ENCODE measurements around the gene MAOA.

Gene MAOA

GRCh38 chrX:43679778-43680177, 23.7 kb downstream of the MAOA start:
- Histone ChIP-seq H4K20me1 (ENCODE audit: insufficient read depth, low read length, poor library complexity, severe bottlenecking) (no peaks in the 10 kb centered on the region), H3K9me3 (ENCODE audit: insufficient read depth, low read depth, low read length) (no peaks in the 10 kb centered on the region), H3K4me3 (ENCODE audit: low read length, poor library complexity, severe bottlenecking) (no peak overlapping the region), H3F3A (ENCODE audit: low read depth) (no peaks in the 10 kb centered on the region), H3K79me2 (ENCODE audit: insufficient read depth, low read length) (no peaks in the 10 kb centered on the region), H3K4me2 (ENCODE audit: low read depth, low read length, poor library complexity, severe bottlenecking) (no peak overlapping the region), H2AFZ (ENCODE audit: low read length) (no peak overlapping the region), H3K4me1 (ENCODE audit: insufficient read depth, low read length, poor library complexity, severe bottlenecking) (no peaks in the 10 kb centered on the region), H3K9ac (ENCODE audit: low read depth, low read length, poor library complexity, severe bottlenecking) (no peak overlapping the region), H3K27me3 (ENCODE audit: insufficient read depth, low read length, poor library complexity, severe bottlenecking) (no peaks in the 10 kb centered on the region), H3K36me3 (ENCODE audit: insufficient read depth, low read length) (no peaks in the 10 kb centered on the region), H3K9me2 (replicated peaks; ENCODE audit: low read depth, low read length) (no peaks in the 10 kb centered on the region)
- TF ChIP-seq, protein P1, sequence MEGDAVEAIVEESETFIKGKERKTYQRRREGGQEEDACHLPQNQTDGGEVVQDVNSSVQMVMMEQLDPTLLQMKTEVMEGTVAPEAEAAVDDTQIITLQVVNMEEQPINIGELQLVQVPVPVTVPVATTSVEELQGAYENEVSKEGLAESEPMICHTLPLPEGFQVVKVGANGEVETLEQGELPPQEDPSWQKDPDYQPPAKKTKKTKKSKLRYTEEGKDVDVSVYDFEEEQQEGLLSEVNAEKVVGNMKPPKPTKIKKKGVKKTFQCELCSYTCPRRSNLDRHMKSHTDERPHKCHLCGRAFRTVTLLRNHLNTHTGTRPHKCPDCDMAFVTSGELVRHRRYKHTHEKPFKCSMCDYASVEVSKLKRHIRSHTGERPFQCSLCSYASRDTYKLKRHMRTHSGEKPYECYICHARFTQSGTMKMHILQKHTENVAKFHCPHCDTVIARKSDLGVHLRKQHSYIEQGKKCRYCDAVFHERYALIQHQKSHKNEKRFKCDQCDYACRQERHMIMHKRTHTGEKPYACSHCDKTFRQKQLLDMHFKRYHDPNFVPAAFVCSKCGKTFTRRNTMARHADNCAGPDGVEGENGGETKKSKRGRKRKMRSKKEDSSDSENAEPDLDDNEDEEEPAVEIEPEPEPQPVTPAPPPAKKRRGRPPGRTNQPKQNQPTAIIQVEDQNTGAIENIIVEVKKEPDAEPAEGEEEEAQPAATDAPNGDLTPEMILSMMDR (conservative IDR thresholded peaks at IDR 0.05; ENCODE audit: low read length): no peak
- no peak for TF ChIP-seq EZH2phosphoT487 (IDR thresholded peaks at IDR 0.05; ENCODE audit: borderline replicate concordance)

DNA sequence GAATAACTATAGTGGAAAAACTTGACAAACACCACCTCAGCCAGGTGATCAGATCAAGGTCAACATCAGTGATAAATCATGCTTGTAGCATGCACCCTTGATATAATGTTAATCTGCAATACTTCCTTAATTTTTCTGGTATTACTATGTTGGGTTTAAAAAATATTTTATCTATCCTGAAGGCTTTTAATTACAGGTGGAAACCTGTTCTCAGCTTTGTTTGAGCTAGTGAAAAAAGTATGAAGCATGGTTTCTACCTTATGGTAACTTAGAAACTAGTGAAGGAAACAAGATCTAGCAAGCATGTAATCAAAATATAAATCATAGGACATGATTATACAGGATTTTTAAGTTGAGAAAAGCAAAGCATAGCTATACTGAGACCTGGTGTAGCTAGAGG, 26.6 kb downstream of the MAOA start:
- Histone ChIP-seq H3K36me3 (ENCODE audit: insufficient read depth, low read length) (no peaks in the 10 kb centered on the region), H4K20me1 (ENCODE audit: insufficient read depth, low read length, poor library complexity, severe bottlenecking) (no peaks in the 10 kb centered on the region), H3K4me3 (ENCODE audit: low read length, poor library complexity, severe bottlenecking) (no peak overlapping the region), H3F3A (ENCODE audit: low read depth) (no peaks in the 10 kb centered on the region), H3K79me2 (ENCODE audit: insufficient read depth, low read length) (no peaks in the 10 kb centered on the region), H2AFZ (ENCODE audit: low read length) (no peak overlapping the region), H3K9me2 (replicated peaks; ENCODE audit: low read depth, low read length) (no peaks in the 10 kb centered on the region), H3K4me1 (ENCODE audit: insufficient read depth, low read length, poor library complexity, severe bottlenecking) (no peaks in the 10 kb centered on the region), H3K4me2 (ENCODE audit: low read depth, low read length, poor library complexity, severe bottlenecking) (no peak overlapping the region), H3K9me3 (ENCODE audit: insufficient read depth, low read depth, low read length) (no peaks in the 10 kb centered on the region), H3K9ac (ENCODE audit: low read depth, low read length, poor library complexity, severe bottlenecking) (no peak overlapping the region), H3K27me3 (ENCODE audit: insufficient read depth, low read length, poor library complexity, severe bottlenecking) (no peaks in the 10 kb centered on the region)
- TF ChIP-seq EZH2phosphoT487 (IDR thresholded peaks at IDR 0.05; ENCODE audit: borderline replicate concordance): no peak
- TF ChIP-seq, protein P1 (conservative IDR thresholded peaks at IDR 0.05; ENCODE audit: low read length): no peak

GRCh38 chrX:43685221-43685620, 29.1 kb downstream of the MAOA start:
- Histone ChIP-seq H3K9me3 (ENCODE audit: insufficient read depth, low read depth, low read length) (no peaks in the 10 kb centered on the region), H4K20me1 (ENCODE audit: insufficient read depth, low read length, poor library complexity, severe bottlenecking) (no peaks in the 10 kb centered on the region), H3K4me1 (ENCODE audit: insufficient read depth, low read length, poor library complexity, severe bottlenecking) (no peaks in the 10 kb centered on the region), H3K4me3 (ENCODE audit: low read length, poor library complexity, severe bottlenecking) (no peak overlapping the region), H3K4me2 (ENCODE audit: low read depth, low read length, poor library complexity, severe bottlenecking) (no peak overlapping the region), H3F3A (ENCODE audit: low read depth) (no peaks in the 10 kb centered on the region), H3K79me2 (ENCODE audit: insufficient read depth, low read length) (no peaks in the 10 kb centered on the region), H3K9me2 (replicated peaks; ENCODE audit: low read depth, low read length) (no peaks in the 10 kb centered on the region), H3K36me3 (ENCODE audit: insufficient read depth, low read length) (no peaks in the 10 kb centered on the region), H3K9ac (ENCODE audit: low read depth, low read length, poor library complexity, severe bottlenecking) (no peak overlapping the region), H3K27me3 (ENCODE audit: insufficient read depth, low read length, poor library complexity, severe bottlenecking) (no peaks in the 10 kb centered on the region), H2AFZ (ENCODE audit: low read length) (no peak overlapping the region)
- TF ChIP-seq, protein P1 (conservative IDR thresholded peaks at IDR 0.05; ENCODE audit: low read length): no peak
- no peak for TF ChIP-seq EZH2phosphoT487 (IDR thresholded peaks at IDR 0.05; ENCODE audit: borderline replicate concordance)

All from Loucy (cell line).